Mucosa of rectum (tissue), 2 donors: ENCODE measurements around the gene PRR15L.
A peak's percentile ranks its signal among the peaks of the same experiment; 100 is the strongest.

Experiments used
- H3K27ac ChIP-seq, 2 donors: one replicate each; pipeline ENCODE4 v1.7.0; 2013; ENCODE audit warnings: inconsistent platforms in 2 of 2, low read depth in 2 of 2, low read length in 2 of 2
- H3K27me3 ChIP-seq, 2 donors: one replicate each; pipeline ENCODE4 v1.7.0; 2013; ENCODE audit warnings: low read length in 2 of 2; ENCODE audit not compliant: control insufficient read depth in 2 of 2, insufficient read depth in 2 of 2
- H3K36me3 ChIP-seq, 2 donors: one replicate each; pipeline ENCODE4 v1.7.0; 2013; ENCODE audit warnings: low read length in 2 of 2; ENCODE audit not compliant: control insufficient read depth in 2 of 2, insufficient read depth in 2 of 2
- H3K4me1 ChIP-seq, 2 donors: one replicate each; pipeline ENCODE4 v1.7.0; 2013; ENCODE audit warnings: low read length in 2 of 2, mild to moderate bottlenecking in 1 of 2; ENCODE audit not compliant: control insufficient read depth in 2 of 2, insufficient read depth in 2 of 2
- H3K4me3 ChIP-seq, 2 donors: one replicate each; pipeline ENCODE4 v1.7.0; 2013; ENCODE audit warnings: low read length in 2 of 2
- H3K9ac ChIP-seq, 2 donors: one replicate each; pipeline ENCODE4 v1.7.0; 2013; ENCODE audit warnings: low read length in 2 of 2, low read depth in 1 of 2, mild to moderate bottlenecking in 1 of 2
- H3K9me3 ChIP-seq, 2 donors: one replicate each; pipeline ENCODE4 v1.7.0; 2013; ENCODE audit warnings: low read length in 2 of 2; ENCODE audit not compliant: control insufficient read depth in 2 of 2
- donor health status: healthy.
- donor health status: Normal muscosa, but diverticular disease.

PRR15L gene

DNA sequence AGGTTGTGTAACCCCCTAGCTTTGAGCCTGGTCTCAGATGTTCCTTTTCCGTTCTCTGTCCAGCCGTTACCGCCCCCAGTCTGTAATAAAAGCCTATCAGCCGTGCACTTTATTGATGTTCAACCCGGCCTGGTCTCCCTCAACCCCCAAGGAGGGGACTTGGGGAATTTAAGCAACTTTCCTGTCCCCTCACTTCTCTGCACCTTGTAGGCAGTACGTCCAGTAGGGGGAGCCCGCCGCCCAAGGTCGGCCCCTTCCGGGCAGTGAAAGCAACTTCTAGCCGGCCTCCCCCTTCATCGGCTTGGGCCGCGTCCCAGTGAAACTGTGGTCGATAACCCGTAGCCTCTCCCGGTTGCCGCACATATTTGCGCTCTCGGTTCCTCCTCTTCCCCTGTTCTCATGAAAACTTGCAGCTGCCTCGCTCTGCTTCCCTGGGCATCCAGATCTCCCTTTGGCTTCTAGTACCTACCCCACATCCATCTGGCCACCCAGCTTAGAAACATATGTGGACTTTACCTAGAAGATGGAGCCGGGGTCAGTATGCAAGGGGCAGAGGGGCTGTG lies 8.4 kb downstream of the PRR15L start:
- Histone ChIP-seq H3K4me1 (peaks cover 63 to 68% of the 10 kb centered on the region in 2 donors), H3K27ac (peak overlapping the region; percentile 79 to 83), H3K27me3 (no peaks in the 10 kb centered on the region), H3K4me3 (peak overlapping the region; percentile 58 to 59), H3K9me3 (no peaks in the 10 kb centered on the region), H3K9ac (peak overlapping the region; percentile 54 to 63), H3K36me3 (peaks cover 31 to 37% of the 10 kb centered on the region in 2 donors)

DNA sequence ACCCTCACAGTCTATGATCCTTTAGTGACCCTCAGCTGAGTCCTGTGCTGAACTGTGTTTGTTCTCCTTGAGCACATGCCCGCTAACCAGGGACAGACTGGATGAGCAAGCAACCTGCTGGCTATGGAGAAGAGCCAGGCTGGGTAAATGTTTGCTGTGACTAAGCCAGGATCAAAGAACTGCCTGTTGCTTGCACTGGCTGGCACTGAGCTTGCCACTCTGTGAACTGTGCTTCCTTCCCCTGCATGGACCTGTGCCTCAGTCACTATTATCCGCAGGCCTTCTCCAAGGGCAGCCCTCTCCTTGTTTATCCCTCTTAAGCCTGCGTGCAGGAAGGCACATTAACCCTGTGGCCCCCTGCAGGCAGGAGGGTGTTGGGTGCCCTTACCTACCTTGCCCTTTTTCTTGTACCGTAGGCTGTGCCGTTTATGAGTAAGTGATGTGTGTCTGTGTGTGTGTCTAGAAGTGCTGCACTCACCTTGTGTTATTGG lies 8.9 kb downstream of the PRR15L start:
- Histone ChIP-seq H3K27ac (peak overlapping the region; percentile 57 to 79), H3K4me1 (peaks cover 63 to 68% of the 10 kb centered on the region in 2 donors), H3K4me3 (no peak overlapping the region), H3K9me3 (no peaks in the 10 kb centered on the region), H3K9ac (peak overlapping the region; percentile 35 to 63), H3K27me3 (no peaks in the 10 kb centered on the region), H3K36me3 (peaks cover 28 to 34% of the 10 kb centered on the region in 2 donors)

DNA sequence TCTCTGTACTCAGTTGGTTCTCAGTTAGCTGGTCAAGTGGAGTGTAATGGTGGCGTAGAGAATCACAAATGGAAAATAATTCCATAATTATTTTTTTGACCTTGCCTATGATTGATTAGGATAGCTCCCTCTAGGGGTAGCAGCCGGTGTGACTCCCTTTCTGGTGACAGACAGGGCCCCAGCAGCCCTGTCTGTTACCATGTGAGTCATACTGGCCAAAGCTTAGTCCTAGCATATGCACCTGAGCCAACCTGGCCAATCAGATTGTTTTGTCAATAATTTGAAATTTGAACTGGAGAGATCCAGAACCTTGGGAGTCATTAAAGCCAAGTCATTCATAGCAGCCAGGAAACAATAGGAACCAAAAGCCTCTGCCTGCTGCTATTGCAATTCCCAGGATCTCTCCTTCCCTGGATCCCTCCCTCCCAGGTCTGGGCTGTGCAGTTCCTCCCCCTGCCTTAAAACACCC lies 10.7 kb downstream of the PRR15L start:
- Histone ChIP-seq H3K27ac (peak overlapping the region; percentile 66 to 68), H3K4me1 (peaks cover 60 to 62% of the 10 kb centered on the region in 2 donors), H3K9ac (peak overlapping the region in 1 of 2 donors; percentile 5), H3K36me3 (peaks cover 21 to 23% of the 10 kb centered on the region in 2 donors), H3K4me3 (no peak overlapping the region), H3K9me3 (no peaks in the 10 kb centered on the region), H3K27me3 (no peaks in the 10 kb centered on the region)

DNA sequence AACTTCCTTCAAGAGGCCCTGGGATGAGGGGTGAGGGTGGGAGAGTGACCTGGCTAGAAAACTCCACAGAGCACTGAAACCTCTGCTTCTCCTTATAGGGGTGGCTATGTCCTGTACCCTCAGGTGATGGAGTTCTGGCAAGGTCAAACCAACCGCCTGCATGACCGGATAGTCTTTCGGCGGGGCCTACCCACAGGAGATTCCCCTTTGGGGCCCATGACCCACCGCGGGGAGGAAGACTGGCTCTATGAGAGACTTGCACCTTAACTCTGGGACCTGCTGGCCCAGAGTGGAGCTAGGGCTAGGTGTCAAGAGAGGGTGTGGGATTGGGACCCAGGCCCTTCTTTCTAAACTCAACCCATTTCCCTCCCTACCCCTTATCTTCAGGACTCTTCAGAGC lies 11.2 kb downstream of the PRR15L start:
- Histone ChIP-seq H3K27ac (peak overlapping the region; percentile 66 to 68), H3K9ac (peak overlapping the region; percentile 5 to 32), H3K4me3 (no peak overlapping the region), H3K4me1 (peaks cover 58 to 61% of the 10 kb centered on the region in 2 donors), H3K27me3 (no peaks in the 10 kb centered on the region), H3K9me3 (no peaks in the 10 kb centered on the region), H3K36me3 (peaks cover 21% of the 10 kb centered on the region in 2 donors)

DNA sequence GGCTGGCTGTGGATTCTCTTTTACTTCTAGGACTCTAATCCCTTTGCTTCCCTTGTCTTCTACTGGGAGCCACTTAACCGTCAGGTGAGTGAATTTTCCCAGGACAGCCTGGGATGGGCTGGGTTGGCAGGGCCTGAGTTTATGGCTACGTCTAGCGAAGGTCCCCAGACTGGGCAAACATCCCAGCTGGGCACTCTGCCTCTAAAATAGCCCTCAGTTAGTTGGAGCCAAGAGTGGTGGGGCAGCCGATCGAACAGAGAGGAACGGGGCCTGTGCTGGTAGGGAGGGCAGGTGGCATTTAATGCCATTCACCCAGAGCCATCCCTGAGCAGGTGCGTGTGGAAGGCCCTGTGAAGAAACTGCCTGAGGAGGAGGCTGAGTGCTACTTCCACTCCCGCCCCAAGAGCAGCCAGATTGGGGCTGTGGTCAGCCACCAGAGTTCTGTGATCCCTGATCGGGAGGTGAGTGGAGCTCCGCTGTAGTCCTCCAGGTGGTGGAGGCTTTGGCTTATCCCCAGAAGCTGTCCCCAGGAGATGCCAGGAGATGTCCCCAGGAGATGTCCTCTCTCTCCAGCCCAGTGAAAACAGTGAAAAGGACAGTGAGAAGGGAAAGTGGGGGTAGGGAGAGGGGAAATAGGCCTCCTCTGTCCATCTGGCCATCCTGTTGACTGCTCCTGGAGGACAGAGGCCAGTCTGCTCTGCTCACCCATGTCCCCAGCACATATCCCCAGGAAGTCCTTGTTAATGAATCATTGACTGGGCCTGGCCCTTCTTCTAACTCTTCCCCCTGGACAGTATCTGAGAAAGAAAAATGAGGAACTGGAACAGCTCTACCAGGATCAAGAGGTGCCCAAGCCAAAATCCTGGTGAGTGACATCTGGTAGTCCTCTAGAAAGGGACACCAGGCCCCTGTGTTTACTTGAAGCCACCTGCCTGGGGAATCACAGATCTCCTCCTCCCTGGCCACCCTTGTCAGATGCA lies 11.9 kb downstream of the PRR15L start:
- H3K4me3 ChIP-seq: no peak overlapping the region
- no peaks in the 10 kb centered on the region for H3K9me3 ChIP-seq
- no peaks in the 10 kb centered on the region for H3K27me3 ChIP-seq
- H3K36me3 ChIP-seq: peaks cover 18 to 21% of the 10 kb centered on the region in 2 donors
- H3K27ac ChIP-seq: peak overlapping the region; percentile 66 to 68
- H3K9ac ChIP-seq: peak overlapping the region; percentile 8 to 54
- H3K4me1 ChIP-seq: peaks cover 56 to 59% of the 10 kb centered on the region in 2 donors

DNA sequence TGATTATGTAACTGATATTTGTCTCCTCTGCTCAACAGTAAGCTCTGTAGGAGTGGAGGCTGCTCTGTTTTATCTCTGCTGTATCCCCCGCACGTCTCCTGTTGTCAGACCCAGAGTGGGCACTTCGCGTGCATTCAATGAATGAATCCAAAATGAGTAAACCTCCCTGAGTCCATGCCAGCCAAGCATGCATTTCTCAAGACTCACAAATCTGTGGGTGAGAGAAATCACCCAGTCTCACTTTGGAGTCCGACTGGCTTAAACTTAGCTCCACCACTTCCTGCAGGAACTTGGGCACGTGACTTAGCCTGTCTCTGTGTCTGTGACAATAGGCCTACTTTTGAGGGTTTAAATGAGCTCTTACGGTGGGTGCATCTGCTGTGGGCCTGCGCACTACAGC lies 12.6 kb downstream of the PRR15L start:
- Histone ChIP-seq H3K36me3 (peaks cover 14 to 16% of the 10 kb centered on the region in 2 donors), H3K27me3 (no peaks in the 10 kb centered on the region), H3K4me3 (no peak overlapping the region), H3K27ac (peak overlapping the region; percentile 66 to 68), H3K9me3 (no peaks in the 10 kb centered on the region), H3K4me1 (peaks cover 51 to 54% of the 10 kb centered on the region in 2 donors), H3K9ac (peak overlapping the region in 1 of 2 donors; percentile 54)

DNA sequence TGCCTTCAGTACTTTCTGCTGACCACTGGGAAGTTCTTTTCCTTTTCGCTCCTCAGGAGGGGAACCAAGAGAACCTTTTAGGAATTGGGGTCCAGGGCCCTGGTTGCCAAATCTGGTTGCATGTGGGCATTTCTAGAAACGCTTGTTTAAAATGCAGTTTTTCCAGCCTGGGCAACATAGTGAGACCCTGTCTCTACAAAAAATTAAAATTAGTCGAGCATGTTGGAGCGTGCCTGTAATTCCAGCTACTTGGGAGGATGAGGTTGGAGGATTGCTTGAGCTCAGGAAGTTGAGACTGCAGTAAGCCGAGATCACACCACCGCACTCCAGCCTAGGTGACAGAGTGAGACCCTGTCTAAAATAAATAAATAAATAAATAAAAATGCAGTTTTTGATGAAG lies 15.1 kb downstream of the PRR15L start:
- H3K4me1 ChIP-seq: peaks cover 32 to 36% of the 10 kb centered on the region in 2 donors
- peak overlapping the region; percentile 86 to 96 for H3K9ac ChIP-seq
- H3K4me3 ChIP-seq: peak overlapping the region; percentile 78 to 88

DNA sequence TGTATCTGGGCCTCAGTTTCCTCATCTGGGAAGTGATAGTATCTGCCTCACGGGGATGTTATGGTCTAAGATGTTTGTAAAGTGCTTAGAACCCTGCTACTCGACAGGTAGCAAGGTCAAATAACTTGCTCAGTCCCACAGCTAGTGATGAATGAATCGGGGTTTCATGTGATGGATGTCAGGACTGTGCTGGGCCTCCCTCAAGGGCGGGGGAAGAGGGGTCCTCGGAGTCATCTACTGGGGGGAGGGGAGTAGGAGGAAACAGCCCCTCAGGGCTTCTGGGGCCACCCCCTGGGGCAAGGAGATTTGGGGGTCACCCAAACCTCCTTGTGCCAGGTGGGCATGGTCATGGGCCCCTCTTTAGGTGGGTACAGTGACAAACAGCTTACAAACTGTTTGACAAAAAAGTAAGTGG lies 15.6 kb downstream of the PRR15L start:
- Histone ChIP-seq H3K36me3 (peaks cover 0 to 7% of the 10 kb centered on the region in 2 donors), H3K27ac (peak overlapping the region in 1 of 2 donors; percentile 86), H3K4me1 (peaks cover 32 to 36% of the 10 kb centered on the region in 2 donors), H3K9ac (peak overlapping the region; percentile 86 to 96), H3K4me3 (peak overlapping the region; percentile 78 to 88), H3K27me3 (no peaks in the 10 kb centered on the region), H3K9me3 (no peaks in the 10 kb centered on the region)

More for the DNA sequence above, 15.1 kb downstream of the PRR15L start:
- Histone ChIP-seq H3K27ac (peak overlapping the region in 1 of 2 donors; percentile 86), H3K36me3 (peaks cover 0 to 7% of the 10 kb centered on the region in 2 donors), H3K27me3 (no peaks in the 10 kb centered on the region), H3K9me3 (no peaks in the 10 kb centered on the region)

DNA sequence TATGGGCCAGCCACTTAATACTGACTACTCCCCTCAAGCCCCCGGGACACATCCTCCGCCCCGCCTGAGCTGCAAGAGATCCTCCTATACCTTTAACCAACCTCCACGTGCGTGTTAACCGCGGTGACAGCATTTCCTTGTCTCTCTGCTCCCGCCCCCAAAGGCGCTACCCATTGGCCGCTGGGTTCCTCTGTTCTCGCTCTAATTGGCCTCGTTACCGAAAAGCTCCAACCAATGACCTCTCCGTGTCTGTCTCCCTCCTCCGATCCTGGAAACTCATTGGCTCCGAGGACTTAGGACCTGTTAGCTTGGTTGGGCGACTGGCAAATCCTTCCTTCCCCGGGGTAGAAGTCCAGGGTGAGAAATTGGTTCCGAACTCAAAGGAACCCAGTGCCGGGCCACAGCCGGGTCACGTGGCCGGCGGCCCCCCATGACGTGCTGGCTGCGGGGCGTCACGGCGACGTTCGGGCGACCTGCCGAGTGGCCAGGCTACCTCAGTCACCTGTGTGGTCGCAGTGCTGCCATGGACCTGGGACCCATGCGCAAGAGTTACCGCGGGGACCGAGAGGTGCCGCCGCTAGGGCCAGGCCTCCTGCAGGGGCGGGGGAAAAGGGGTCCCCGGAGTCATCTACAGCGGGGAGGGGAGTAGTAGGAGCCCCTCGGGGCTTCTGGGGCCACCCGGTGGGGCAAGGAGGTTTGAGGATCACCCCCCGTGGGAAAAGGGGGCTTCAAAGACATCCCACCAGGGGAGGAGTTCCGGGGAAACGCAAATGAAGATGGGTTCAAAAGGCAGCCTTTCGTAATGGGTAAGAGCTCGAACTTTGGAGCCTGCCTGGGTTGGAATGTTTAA lies 16.2 kb downstream of the PRR15L start, which contains the start of gene PNPO:
Gene PNPO (plus strand): TSS at position 326 of the 850 bp plus-strand sequence. CDS start 105 bp downstream, at position 431.
- Histone ChIP-seq H3K27me3 (no peaks in the 10 kb centered on the region), H3K36me3 (peaks cover 0 to 7% of the 10 kb centered on the region in 2 donors), H3K27ac (peak within 1 kb of the TSS; percentile 63 to 86), H3K9ac (peak within 1 kb of the TSS; percentile 86 to 96), H3K9me3 (no peaks in the 10 kb centered on the region), H3K4me1 (peaks cover 26 to 33% of the 10 kb centered on the region in 2 donors), H3K4me3 (peak within 1 kb of the TSS; percentile 78 to 88)
